Gastrocnemius medialis (tissue), 4 donors: Measurements from ENCODE around the gene ATOH8.

Experiments used
- POLR2A ChIP-seq, 2 donors: fragments of 450-650 bp; IDR thresholded peaks; one replicate each; pipeline ENCODE4 v1.6.1; 2017; ENCODE audit warnings: antibody characterized with exemption in 2 of 2, mild to moderate bottlenecking in 2 of 2, moderate library complexity in 2 of 2
- TF ChIP-seq, protein P1 (sequence below), 5 experiments: fragments of 450-650 bp in 3 of 5; fragments of 200-600 bp in 2 of 5; sonication (generic) in 2 of 5; IDR thresholded peaks in 4 of 5; conservative IDR thresholded peaks in 1 of 5; 1 replicate in 4 of 5; 2 replicates in 1 of 5; pipeline ENCODE4 v1.5.1; 2016 to 2019; ENCODE audit warnings: antibody characterized with exemption in 5 of 5, mild to moderate bottlenecking in 3 of 5, moderate library complexity in 3 of 5

DNA sequence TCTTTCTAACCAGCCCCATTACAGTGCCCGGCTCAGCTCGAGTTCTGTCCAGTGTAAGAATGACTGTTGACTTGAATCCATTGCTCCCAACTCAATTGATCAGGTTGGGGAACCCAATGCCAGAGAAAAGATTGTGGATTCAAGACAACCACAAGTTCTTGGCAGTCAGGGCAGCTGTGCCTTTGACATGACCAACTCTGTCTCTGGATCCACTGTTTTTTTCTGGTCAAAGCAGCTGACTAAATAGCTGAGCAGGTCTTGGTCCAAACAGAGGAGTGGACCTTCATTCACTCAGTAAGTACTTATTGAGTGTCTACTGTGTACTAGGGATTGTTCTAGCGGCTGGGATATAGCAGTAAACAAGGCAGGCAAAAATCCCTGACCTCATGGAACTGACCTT, 6.3 kb upstream of the ATOH8 start:
- TF ChIP-seq, protein P1, sequence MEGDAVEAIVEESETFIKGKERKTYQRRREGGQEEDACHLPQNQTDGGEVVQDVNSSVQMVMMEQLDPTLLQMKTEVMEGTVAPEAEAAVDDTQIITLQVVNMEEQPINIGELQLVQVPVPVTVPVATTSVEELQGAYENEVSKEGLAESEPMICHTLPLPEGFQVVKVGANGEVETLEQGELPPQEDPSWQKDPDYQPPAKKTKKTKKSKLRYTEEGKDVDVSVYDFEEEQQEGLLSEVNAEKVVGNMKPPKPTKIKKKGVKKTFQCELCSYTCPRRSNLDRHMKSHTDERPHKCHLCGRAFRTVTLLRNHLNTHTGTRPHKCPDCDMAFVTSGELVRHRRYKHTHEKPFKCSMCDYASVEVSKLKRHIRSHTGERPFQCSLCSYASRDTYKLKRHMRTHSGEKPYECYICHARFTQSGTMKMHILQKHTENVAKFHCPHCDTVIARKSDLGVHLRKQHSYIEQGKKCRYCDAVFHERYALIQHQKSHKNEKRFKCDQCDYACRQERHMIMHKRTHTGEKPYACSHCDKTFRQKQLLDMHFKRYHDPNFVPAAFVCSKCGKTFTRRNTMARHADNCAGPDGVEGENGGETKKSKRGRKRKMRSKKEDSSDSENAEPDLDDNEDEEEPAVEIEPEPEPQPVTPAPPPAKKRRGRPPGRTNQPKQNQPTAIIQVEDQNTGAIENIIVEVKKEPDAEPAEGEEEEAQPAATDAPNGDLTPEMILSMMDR (IDR thresholded peaks at IDR 0.05 in 4 of 5, conservative IDR thresholded peaks at IDR 0.05 in 1 of 5), result no peak
- no peak for TF ChIP-seq POLR2A (IDR thresholded peaks at IDR 0.05)
